GM23338 (cell line): ENCODE results near the gene COL26A1.

Experiments
- CREB1 ChIP-seq: fragments of 250-450 bp; sonication (Bioruptor Pico); IDR thresholded peaks from 2 replicates; pipeline ENCODE4 v1.5.0; 2020; ENCODE audit warnings: low read depth, mild to moderate bottlenecking, moderate library complexity
- CTCF ChIP-seq, 2 experiments: fragments of 200-600 bp in 1 of 2; sonication (generic) in 1 of 2; conservative IDR thresholded peaks; 2 replicates each; pipeline versions ENCODE4 v1.5.1 to v1.6.1; 2016 to 2017; ENCODE audit warnings: antibody characterized with exemption in 2 of 2, low read depth in 2 of 2, mild to moderate bottlenecking in 2 of 2, moderate library complexity in 1 of 2
- ETS1 ChIP-seq: IDR thresholded peaks from 2 replicates; pipeline ENCODE4 v1.6.1; 2016; ENCODE audit warnings: antibody characterized with exemption
- EZH2 ChIP-seq: fragments of 200-600 bp; sonication (generic); IDR thresholded peaks from one replicate; pipeline ENCODE4 v1.8.0; 2017; ENCODE audit warnings: antibody characterized with exemption, mild to moderate bottlenecking, low read depth; ENCODE audit not compliant: unreplicated experiment
- EZH2phosphoT487 ChIP-seq: fragments of 200-600 bp; sonication (generic); IDR thresholded peaks from one replicate; pipeline ENCODE4 v1.8.1; 2018; ENCODE audit warnings: antibody characterized with exemption; ENCODE audit not compliant: unreplicated experiment
- JUNB ChIP-seq: IDR thresholded peaks from one replicate; pipeline ENCODE4 v1.6.1; 2016; ENCODE audit warnings: antibody characterized with exemption; ENCODE audit not compliant: unreplicated experiment
- NANOG ChIP-seq: IDR thresholded peaks from 2 replicates; pipeline ENCODE4 v1.6.1; 2016; ENCODE audit warnings: antibody characterized with exemption, borderline replicate concordance
- POLR2AphosphoS5 ChIP-seq: IDR thresholded peaks from 2 replicates; pipeline ENCODE4 v1.6.1; 2016; ENCODE audit warnings: antibody characterized with exemption, low read depth
- REST ChIP-seq: IDR thresholded peaks from one replicate; pipeline ENCODE4 v1.6.1; 2018; ENCODE audit warnings: antibody characterized with exemption; ENCODE audit not compliant: unreplicated experiment
- STAT1 ChIP-seq: IDR thresholded peaks from one replicate; pipeline ENCODE4 v1.6.1; 2016; ENCODE audit warnings: antibody characterized with exemption; ENCODE audit not compliant: unreplicated experiment
- ZNF114 ChIP-seq: fragments of 250-450 bp; sonication (Bioruptor Pico); IDR thresholded peaks from 2 replicates; pipeline ENCODE4 v1.5.0; 2020; ENCODE audit warnings: mild to moderate bottlenecking, moderate library complexity
- ZNF331 ChIP-seq: fragments of 250-450 bp; sonication (Bioruptor Pico); IDR thresholded peaks from 2 replicates; pipeline ENCODE4 v1.5.0; 2020; ENCODE audit warnings: low read depth, mild to moderate bottlenecking, moderate library complexity
- ZNF462 ChIP-seq: fragments of 250-450 bp; sonication (Bioruptor Pico); IDR thresholded peaks from 2 replicates; pipeline ENCODE4 v1.5.0; 2020; ENCODE audit warnings: mild to moderate bottlenecking, moderate library complexity

- TF ChIP-seq CTCF (conservative IDR thresholded peaks at IDR 0.05; ENCODE audit: low read depth in 2 of 2) (no peak), POLR2AphosphoS5 (no peak), REST (no peak), JUNB (no peak), EZH2 (no peak), EZH2phosphoT487 (no peak), ZNF114 (CRISPR knock-in tag) (no peak), ETS1 (no peak), CREB1 (CRISPR knock-in tag) (no peak), ZNF331 (CRISPR knock-in tag) (no peak), NANOG (no peak), STAT1 (no peak), ZNF462 (CRISPR knock-in tag) (no peak)
Measured at GRCh38 chr7:101590663-101591435, 228.2 kb downstream of the COL26A1 start.
